Spinal cord (tissue), 10 donors: ENCODE results near the gene CEP170B. TPM values are rescaled to one million over a fixed set of nuclear protein-coding genes. Genes with fewer than 3 reads are reported as not detected.
"Not testable (repeated sequence)": the region's sequence is repeated elsewhere in the genome, so short reads cannot be mapped to it uniquely, and the experiment has no call there.

ENCODE experiments used
- DNase-seq, 6 donors: peaks; one replicate each; pipeline versions ENCODE4 v3.0.0 to v3.0.0-alpha.2; 2013 to 2015; ENCODE audit warnings: low spot score in 6 of 6, low read depth in 4 of 6
- H3K27ac ChIP-seq: one replicate; pipeline ENCODE4 v1.5.1; 2013; ENCODE audit warnings: low read depth, low read length, control low read depth
- H3K27me3 ChIP-seq: one replicate; pipeline ENCODE4 v1.6.1; 2013; ENCODE audit warnings: low read length; ENCODE audit not compliant: control insufficient read depth, insufficient read depth
- H3K36me3 ChIP-seq: one replicate; pipeline ENCODE4 v1.6.1; 2013; ENCODE audit warnings: low read length; ENCODE audit not compliant: control insufficient read depth, insufficient read depth
- H3K4me1 ChIP-seq: one replicate; pipeline ENCODE4 v1.6.1; 2013; ENCODE audit warnings: low read length; ENCODE audit not compliant: control insufficient read depth, insufficient read depth
- H3K4me3 ChIP-seq: one replicate; pipeline ENCODE4 v1.5.1; 2013; ENCODE audit warnings: low read depth, low read length, control low read depth
- H3K9me3 ChIP-seq: one replicate; pipeline ENCODE4 v1.6.1; 2013; ENCODE audit warnings: low read length; ENCODE audit not compliant: control insufficient read depth, insufficient read depth
- WGBS: methylation state at CpG from one replicate; pipeline ENCODE4 v1.1.5; 2013; ENCODE audit warnings: missing lambda C conversion rate; ENCODE audit not compliant: insufficient coverage; 5-methylcytosine and 5-hydroxymethylcytosine counted together
- polyA plus RNA-seq, 2 donors: library from polyadenylated mRNA; unstranded; fragments of 120-200 nt; gene quantifications; one replicate each; pipeline ENCODE4 v1.2.1, GENCODE V29; 2013; ENCODE audit not compliant: insufficient read length in 2 of 2
- total RNA-seq, 2 donors: library from RNA; depleted of rRNA in 1 of 2; stranded (reverse); fragments of 120-200 nt in 1 of 2; fragments of >200 nt in 1 of 2; gene quantifications; one replicate each; pipeline versions ENCODE4 v1.2.3 to v1.2.4, GENCODE V29; 2013 to 2014
- donor health status: healthy.

Gene CEP170B
- total and polyA plus RNA-seq, 4 donors = 11.0 to 41.4 (median 28.0) TPM

DNA sequence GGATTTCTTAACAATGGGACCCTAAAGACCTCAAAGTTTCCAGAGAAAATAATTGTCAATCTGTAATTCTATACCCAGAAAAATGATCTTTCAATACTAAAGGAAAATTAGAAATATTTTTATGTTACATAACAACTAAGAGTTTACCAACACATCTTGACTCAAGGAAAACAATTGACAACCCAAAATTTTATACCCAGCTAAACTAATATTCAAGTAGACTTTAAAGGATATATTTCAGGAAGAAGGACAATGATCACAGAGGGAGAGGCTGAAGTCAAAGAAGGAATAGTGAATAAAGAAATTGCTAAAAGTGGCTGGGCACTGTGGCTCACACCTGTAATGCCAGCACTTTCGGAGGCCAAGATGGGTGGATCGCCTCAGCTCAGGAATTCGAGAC lies 47.0 kb downstream of the CEP170B start:
- DNase-seq = no peak
- Histone ChIP-seq H3K4me1 (no peaks in the 10 kb centered on the region), H3K4me3 (no peak overlapping the region), H3K27ac (no peak overlapping the region), H3K27me3 (peaks cover 3% of the 10 kb centered on the region), H3K36me3 (no peaks in the 10 kb centered on the region), H3K9me3 (peaks cover 2% of the 10 kb centered on the region)
- WGBS = no CpG with 5 or more reads among the region's 3 CpGs

DNA sequence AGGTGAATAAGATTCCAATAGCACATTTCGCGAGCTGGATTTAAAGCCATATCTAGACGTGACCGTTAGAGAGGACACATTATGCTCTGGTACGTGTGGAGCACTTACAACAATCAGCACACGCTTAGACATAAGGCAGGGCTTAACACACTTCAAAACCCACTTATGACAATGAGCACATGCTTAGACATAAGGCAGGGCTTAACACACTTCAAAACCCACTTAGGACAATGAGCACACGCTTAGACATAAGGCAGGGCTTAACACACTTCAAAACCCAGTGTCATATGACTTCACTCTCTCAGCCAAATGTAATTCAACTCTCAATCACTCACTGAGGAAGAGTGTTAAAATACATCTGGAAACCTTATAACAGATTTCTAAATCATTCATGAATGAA lies 48.4 kb downstream of the CEP170B start:
- Histone ChIP-seq H3K4me1 (no peaks in the 10 kb centered on the region), H3K4me3 (no peak overlapping the region), H3K36me3 (no peaks in the 10 kb centered on the region), H3K27me3 (peaks cover 2% of the 10 kb centered on the region), H3K9me3 (peaks cover 2% of the 10 kb centered on the region), H3K27ac (no peak overlapping the region)
- no peak for DNase-seq
- WGBS = 78% methylated on average over 6 of the region's 7 CpGs

- WGBS = 45% methylated on average over 6 of the region's 9 CpGs
- Histone ChIP-seq H3K9me3 (peaks cover 2% of the 10 kb centered on the region), H3K4me1 (no peaks in the 10 kb centered on the region), H3K36me3 (no peaks in the 10 kb centered on the region), H3K27ac (no peak overlapping the region), H3K4me3 (no peak overlapping the region), H3K27me3 (peaks cover 2% of the 10 kb centered on the region)
- no peak for DNase-seq
Measured at GRCh38 chr14:104917116-104917515, 52.0 kb downstream of the CEP170B start.

GRCh38 chr14:104917993-104918392 lies 52.9 kb downstream of the CEP170B start:
- no peaks in the 10 kb centered on the region for H3K36me3 ChIP-seq
- H3K27me3 ChIP-seq = peaks cover 2% of the 10 kb centered on the region
- no peak overlapping the region for H3K27ac ChIP-seq
- no peak for DNase-seq
- H3K4me1 ChIP-seq = no peaks in the 10 kb centered on the region
- H3K9me3 ChIP-seq = no peaks in the 10 kb centered on the region
- H3K4me3 ChIP-seq = no peak overlapping the region
- 91% methylated on average over 3 of the region's 4 CpGs for WGBS

DNA sequence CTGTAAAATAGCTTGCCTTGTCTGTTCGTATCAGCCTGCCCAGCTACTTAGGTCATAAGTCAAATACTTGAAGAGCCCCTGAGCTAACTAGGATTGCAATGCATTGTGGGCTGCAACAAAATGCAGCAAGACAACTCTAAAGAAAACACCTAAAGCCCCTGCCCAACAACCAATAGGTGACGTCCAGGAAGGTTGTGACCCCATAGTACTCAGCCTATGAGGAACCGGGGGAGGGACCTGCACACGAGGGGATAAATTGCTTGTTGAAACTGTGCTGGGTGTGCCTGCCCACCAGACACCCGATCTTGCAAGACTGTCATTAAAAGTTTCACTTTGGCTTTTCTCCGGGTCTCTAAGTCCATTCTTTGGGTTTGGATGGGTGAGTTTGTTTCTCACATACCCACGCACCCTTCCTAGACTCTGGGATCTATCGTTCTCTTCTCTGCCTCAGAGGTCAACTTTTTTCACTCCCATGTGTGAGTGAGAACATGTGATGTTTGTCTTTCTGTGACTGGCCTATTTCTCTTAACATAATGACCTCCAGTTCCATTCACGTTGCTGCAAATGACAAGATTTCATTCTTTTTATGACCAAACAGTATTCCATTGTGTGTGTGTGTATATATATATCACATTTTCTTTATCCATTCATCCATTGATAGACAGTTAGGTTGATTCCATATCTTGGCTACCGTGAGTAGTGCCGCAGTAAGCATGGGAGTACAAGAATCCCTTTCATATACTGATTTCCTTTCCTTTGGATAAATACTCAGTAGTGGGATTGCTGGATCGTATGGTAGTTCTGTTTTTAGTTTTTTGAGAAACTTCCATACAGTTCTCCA lies 54.3 kb downstream of the CEP170B start:
- WGBS = 83% methylated on average over 3 of the region's 12 CpGs
- H3K9me3 ChIP-seq, H3K4me3 ChIP-seq, H3K27ac ChIP-seq, H3K36me3 ChIP-seq, DNase-seq, H3K4me1 ChIP-seq, H3K27me3 ChIP-seq: not testable (repeated sequence)

DNA sequence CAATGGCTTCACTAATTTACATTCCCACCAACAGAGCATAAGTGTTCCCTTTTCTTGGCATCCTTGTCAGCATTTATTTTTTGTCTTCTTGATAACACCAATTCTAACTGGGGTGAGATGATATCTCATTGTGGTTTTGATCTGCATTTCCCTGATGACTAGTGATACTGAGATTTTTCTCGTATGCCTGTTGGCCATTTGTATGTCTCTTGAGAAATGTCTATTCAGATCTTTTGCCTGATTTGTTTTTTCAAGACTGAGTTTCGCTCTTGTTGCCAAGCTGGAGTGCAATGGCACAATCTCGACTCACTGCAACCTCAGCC lies 54.9 kb downstream of the CEP170B start:
- no peaks in the 10 kb centered on the region for H3K9me3 ChIP-seq
- 11% methylated on average over 1 of the region's 3 CpGs for WGBS
- no peak for DNase-seq
- no peak overlapping the region for H3K4me3 ChIP-seq
- H3K27ac ChIP-seq = no peak overlapping the region
- H3K36me3 ChIP-seq = no peaks in the 10 kb centered on the region
- H3K27me3 ChIP-seq = peaks cover 2% of the 10 kb centered on the region
- no peaks in the 10 kb centered on the region for H3K4me1 ChIP-seq

DNA sequence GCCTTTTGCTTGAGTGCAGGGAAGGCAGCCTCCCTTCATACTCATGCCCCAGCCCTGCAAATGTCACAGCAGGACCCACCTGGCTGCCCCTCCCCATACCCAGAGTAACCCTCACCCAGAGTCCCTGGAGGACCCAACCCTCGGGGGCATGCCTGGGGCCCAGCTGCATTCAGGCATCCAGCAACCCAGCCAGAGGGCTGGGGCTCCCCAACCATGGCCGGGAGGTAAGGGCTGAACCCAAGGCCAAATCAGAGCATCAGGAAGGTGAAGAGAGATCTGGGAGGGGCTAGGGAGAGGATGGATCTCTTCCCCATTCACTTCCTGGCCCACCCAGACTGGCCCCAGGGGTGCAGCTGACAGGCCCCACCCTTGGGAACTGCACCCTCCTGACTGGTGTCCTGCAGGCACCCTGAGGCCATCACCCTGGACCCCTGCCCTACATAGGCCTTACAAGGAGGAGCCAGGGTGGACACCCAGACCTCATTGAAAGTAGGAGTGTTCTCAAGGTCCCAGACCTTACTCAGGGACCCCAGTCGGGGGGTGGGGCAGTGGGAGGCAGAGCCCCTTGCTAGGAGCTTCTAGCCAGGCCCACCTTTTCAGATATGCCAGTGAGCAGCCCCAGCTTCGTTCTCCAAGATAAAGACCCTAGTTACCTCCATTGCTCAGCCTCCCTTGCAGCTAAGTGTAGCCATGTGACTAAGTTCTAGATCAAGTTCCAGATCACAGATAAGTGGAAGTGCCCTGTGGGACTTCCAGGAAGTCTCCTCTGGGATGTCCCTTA lies 58.8 kb downstream of the CEP170B start:
- H3K36me3 ChIP-seq = peaks cover 8% of the 10 kb centered on the region
- DNase-seq = no peak
- no peaks in the 10 kb centered on the region for H3K27me3 ChIP-seq
- H3K4me3 ChIP-seq = no peak overlapping the region
- no peaks in the 10 kb centered on the region for H3K9me3 ChIP-seq
- no peak overlapping the region for H3K27ac ChIP-seq
- WGBS = 100% methylated on average over 1 of the region's 4 CpGs
- H3K4me1 ChIP-seq = peaks cover 3% of the 10 kb centered on the region

DNA sequence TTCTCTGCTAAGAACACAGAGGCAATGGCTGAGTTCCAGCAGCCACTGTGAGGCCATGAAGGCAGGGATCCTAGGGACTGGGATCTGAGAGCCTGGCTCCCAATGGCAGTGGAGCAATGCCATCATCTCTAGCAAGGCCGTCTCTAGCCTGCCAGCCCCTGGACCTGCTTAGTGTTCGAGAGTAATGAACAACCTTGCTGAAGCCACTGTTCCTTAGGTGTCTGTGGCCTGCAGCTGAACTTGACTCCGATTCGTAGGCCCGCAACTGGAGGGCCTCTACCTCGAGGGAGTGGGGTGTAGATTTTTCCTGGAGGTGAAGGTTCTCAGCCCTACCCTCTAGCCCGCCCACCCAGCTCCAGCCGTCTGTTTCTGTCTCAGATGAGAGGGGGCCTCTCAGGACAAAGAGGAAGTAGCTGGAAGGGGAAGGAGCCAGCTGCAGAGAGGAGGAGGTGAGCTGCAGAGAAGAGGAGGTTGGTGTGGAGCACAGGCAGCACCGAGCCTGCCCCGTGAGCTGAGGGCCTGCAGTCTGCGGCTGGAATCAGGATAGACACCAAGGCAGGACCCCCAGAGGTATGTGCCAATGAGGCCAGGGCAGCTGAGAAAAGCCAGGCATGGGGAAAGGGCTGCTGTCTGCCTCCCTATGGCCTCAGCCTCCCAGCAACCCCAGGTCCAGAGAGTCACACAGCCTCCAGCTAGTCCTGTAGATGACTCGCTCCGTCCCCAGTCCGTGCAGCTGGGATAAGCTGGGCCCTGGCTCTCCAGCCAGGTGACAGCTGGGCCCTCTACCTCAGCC lies 59.5 kb downstream of the CEP170B start, which contains the start of gene PLD4:
Gene PLD4 (plus strand): TSS at position 459 of the 793 bp plus-strand sequence. CDS start 2,262 bp downstream, outside the sequence.
- Histone ChIP-seq H3K36me3 (peaks cover 10% of the 10 kb centered on the region), H3K9me3 (no peaks in the 10 kb centered on the region), H3K4me1 (peaks cover 3% of the 10 kb centered on the region), H3K27me3 (no peaks in the 10 kb centered on the region), H3K27ac (no peak within 1 kb of the TSS), H3K4me3 (no peak within 1 kb of the TSS)
- no peak for DNase-seq
- 80% methylated on average over 9 of the region's 14 CpGs for WGBS

DNA sequence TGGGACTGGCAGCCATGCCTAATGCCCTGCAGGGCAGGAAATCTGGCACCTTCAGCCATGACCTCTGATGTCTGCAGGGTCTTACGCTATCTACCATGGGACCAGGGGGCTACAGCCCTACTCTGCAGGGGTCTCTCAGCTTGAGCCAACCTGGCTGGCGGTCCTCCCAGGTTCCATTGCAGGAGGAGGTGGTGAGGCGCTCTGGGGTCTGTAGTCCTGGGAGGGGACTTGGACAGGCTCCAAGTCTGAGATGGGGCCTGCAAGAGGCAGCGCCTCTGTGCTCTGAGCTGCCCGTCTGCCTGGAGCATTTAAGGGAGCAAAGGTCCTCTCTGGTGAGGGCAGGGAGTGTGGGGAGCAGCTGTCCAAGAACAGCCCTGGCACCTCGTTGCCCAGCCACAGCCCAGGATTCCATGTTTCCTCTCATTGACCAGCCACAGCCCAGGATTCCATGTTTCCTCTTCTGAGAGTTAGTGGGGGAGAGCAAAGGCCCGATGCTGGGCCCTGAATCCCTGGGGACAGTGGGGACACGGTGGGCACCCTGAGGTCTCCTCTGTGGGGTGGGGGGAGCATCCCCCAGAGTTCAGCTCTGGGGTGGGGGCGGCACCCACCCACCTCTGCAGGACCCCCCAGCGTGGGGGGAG lies 60.3 kb downstream of the CEP170B start:
- no peak for DNase-seq
- Histone ChIP-seq H3K36me3 (peaks cover 10% of the 10 kb centered on the region), H3K27me3 (no peaks in the 10 kb centered on the region), H3K9me3 (no peaks in the 10 kb centered on the region), H3K4me1 (peaks cover 3% of the 10 kb centered on the region), H3K4me3 (no peak overlapping the region), H3K27ac (no peak overlapping the region)
- WGBS = 82% methylated on average over 7 of the region's 10 CpGs
